Karpas-422 (cell line): Measurements from ENCODE around the gene SIX3. TPM values are rescaled to one million over a fixed set of nuclear protein-coding genes. Genes with fewer than 3 reads are reported as not detected.

Experiments used
- DNase-seq: peaks from one replicate; pipeline ENCODE4 v3.0.0-alpha.2; 2015
- H2AFZ ChIP-seq: fragments of 200-600 bp; sonication (generic); 2 replicates; pipeline ENCODE4 v1.6.1; 2014; ENCODE audit warnings: antibody characterized with exemption, low read length, mixed read lengths
- H3K27ac ChIP-seq: fragments of 200-600 bp; sonication (generic); 2 replicates; pipeline ENCODE4 v1.5.1; 2014; ENCODE audit warnings: mild to moderate bottlenecking, low read length, moderate library complexity
- H3K27me3 ChIP-seq: fragments of 200-600 bp; sonication (generic); 2 replicates; pipeline ENCODE4 v1.6.1; 2014; ENCODE audit warnings: low read length, mixed read lengths
- H3K36me3 ChIP-seq: fragments of 200-600 bp; sonication (generic); 2 replicates; pipeline ENCODE4 v1.6.1; 2014; ENCODE audit warnings: low read length, mixed read lengths; ENCODE audit not compliant: insufficient read depth
- H3K4me1 ChIP-seq: fragments of 200-600 bp; sonication (generic); 2 replicates; pipeline ENCODE4 v1.6.1; 2014; ENCODE audit warnings: mild to moderate bottlenecking, low read length, mixed read lengths
- H3K4me2 ChIP-seq: fragments of 200-600 bp; sonication (generic); 2 replicates; pipeline ENCODE4 v1.6.1; 2014; ENCODE audit warnings: low read length, low read depth, mild to moderate bottlenecking; ENCODE audit not compliant: poor library complexity, severe bottlenecking
- H3K4me3 ChIP-seq: fragments of 200-600 bp; sonication (generic); 2 replicates; pipeline ENCODE4 v1.5.1; 2014; ENCODE audit warnings: mild to moderate bottlenecking, antibody characterized with exemption, low read length, mixed read lengths
- H3K79me2 ChIP-seq: fragments of 200-600 bp; sonication (generic); 2 replicates; pipeline ENCODE4 v1.6.1; 2014; ENCODE audit warnings: mild to moderate bottlenecking, low read length, mixed read lengths
- H3K9ac ChIP-seq: fragments of 200-600 bp; sonication (generic); 2 replicates; pipeline ENCODE4 v1.6.0; 2014; ENCODE audit warnings: low read length
- H3K9me2 ChIP-seq: fragments of 200-600 bp; sonication (generic), shearing (Covaris generic); replicated peaks from 2 replicates; pipeline ENCODE4 v1.6.0; 2014; ENCODE audit warnings: mild to moderate bottlenecking, low read length, moderate library complexity; ENCODE audit not compliant: insufficient read depth
- H3K9me3 ChIP-seq: fragments of 300-700, 200-600 bp; sonication (generic); 2 replicates; pipeline ENCODE4 v1.6.1; 2014; ENCODE audit warnings: low read length, mixed read lengths
- H4K20me1 ChIP-seq: fragments of 200-600 bp; sonication (generic); 2 replicates; pipeline ENCODE4 v1.6.1; 2014; ENCODE audit warnings: mild to moderate bottlenecking, antibody characterized with exemption, low read length, low read depth; ENCODE audit not compliant: insufficient read depth
- total RNA-seq: library from RNA; depleted of rRNA; stranded (reverse); fragments of >200 nt; shearing (Covaris generic); gene quantifications from 2 replicates; pipeline ENCODE4 v1.2.3, GENCODE V29; 2014; ENCODE audit warnings: low replicate concordance

The SIX3 gene
- total RNA-seq, 1 experiment from 2014 or later, result not detected

GRCh38 chr2:44944102-44944951 lies 2.8 kb downstream of the SIX3 start:
- DNase-seq, result no peak
- Histone ChIP-seq H3K79me2 (no peaks in the 10 kb centered on the region), H4K20me1 (no peaks in the 10 kb centered on the region), H3K9me3 (no peaks in the 10 kb centered on the region), H3K4me1 (no peaks in the 10 kb centered on the region), H3K9me2 (no peaks in the 10 kb centered on the region), H3K36me3 (no peaks in the 10 kb centered on the region), H2AFZ (no peak overlapping the region), H3K27me3 (no peaks in the 10 kb centered on the region), H3K27ac (no peak overlapping the region), H3K9ac (no peak overlapping the region), H3K4me2 (no peak overlapping the region), H3K4me3 (no peak overlapping the region)

- H3K36me3 ChIP-seq, result no peaks in the 10 kb centered on the region
- H3K27ac ChIP-seq, result no peak overlapping the region
- no peaks in the 10 kb centered on the region for H3K9me3 ChIP-seq
- no peak for DNase-seq
- H3K9me2 ChIP-seq, result no peaks in the 10 kb centered on the region
- no peak overlapping the region for H2AFZ ChIP-seq
- H3K4me2 ChIP-seq, result no peak overlapping the region
- no peaks in the 10 kb centered on the region for H3K79me2 ChIP-seq
- no peak overlapping the region for H3K4me3 ChIP-seq
- no peak overlapping the region for H3K9ac ChIP-seq
- H3K4me1 ChIP-seq, result no peaks in the 10 kb centered on the region
- no peaks in the 10 kb centered on the region for H3K27me3 ChIP-seq
- no peaks in the 10 kb centered on the region for H4K20me1 ChIP-seq
Observed at GRCh38 chr2:44944952-44945612, 3.6 kb downstream of the SIX3 start.

- no peaks in the 10 kb centered on the region for H3K27me3 ChIP-seq
- no peaks in the 10 kb centered on the region for H3K9me3 ChIP-seq
- H3K36me3 ChIP-seq, result no peaks in the 10 kb centered on the region
- no peak overlapping the region for H3K9ac ChIP-seq
- no peaks in the 10 kb centered on the region for H3K79me2 ChIP-seq
- H4K20me1 ChIP-seq, result no peaks in the 10 kb centered on the region
- H3K4me2 ChIP-seq, result no peak overlapping the region
- H3K4me3 ChIP-seq, result no peak overlapping the region
- no peaks in the 10 kb centered on the region for H3K9me2 ChIP-seq
- H3K4me1 ChIP-seq, result no peaks in the 10 kb centered on the region
- no peak overlapping the region for H2AFZ ChIP-seq
- DNase-seq, result no peak
- no peak overlapping the region for H3K27ac ChIP-seq
Observed at GRCh38 chr2:44945676-44946371, 4.3 kb downstream of the SIX3 start.

GRCh38 chr2:44946372-44947027 lies 5.0 kb downstream of the SIX3 start:
- no peak overlapping the region for H3K4me2 ChIP-seq
- H3K27me3 ChIP-seq, result no peaks in the 10 kb centered on the region
- no peak for DNase-seq
- no peaks in the 10 kb centered on the region for H3K4me1 ChIP-seq
- H3K79me2 ChIP-seq, result no peaks in the 10 kb centered on the region
- no peak overlapping the region for H3K27ac ChIP-seq
- H3K9me2 ChIP-seq, result no peaks in the 10 kb centered on the region
- H3K9me3 ChIP-seq, result no peaks in the 10 kb centered on the region
- H3K4me3 ChIP-seq, result no peak overlapping the region
- no peak overlapping the region for H3K9ac ChIP-seq
- H2AFZ ChIP-seq, result no peak overlapping the region
- H4K20me1 ChIP-seq, result no peaks in the 10 kb centered on the region
- no peaks in the 10 kb centered on the region for H3K36me3 ChIP-seq

- H3K9ac ChIP-seq, result no peak overlapping the region
- H3K4me1 ChIP-seq, result no peaks in the 10 kb centered on the region
- no peaks in the 10 kb centered on the region for H3K9me2 ChIP-seq
- no peaks in the 10 kb centered on the region for H3K79me2 ChIP-seq
- no peaks in the 10 kb centered on the region for H3K36me3 ChIP-seq
- H3K9me3 ChIP-seq, result no peaks in the 10 kb centered on the region
- DNase-seq, result no peak
- no peak overlapping the region for H3K27ac ChIP-seq
- no peak overlapping the region for H3K4me2 ChIP-seq
- no peaks in the 10 kb centered on the region for H4K20me1 ChIP-seq
- H3K27me3 ChIP-seq, result no peaks in the 10 kb centered on the region
- H3K4me3 ChIP-seq, result no peak overlapping the region
- H2AFZ ChIP-seq, result no peak overlapping the region
Observed at GRCh38 chr2:44947028-44947375, 5.5 kb downstream of the SIX3 start.

GRCh38 chr2:44948565-44949328 lies 7.2 kb downstream of the SIX3 start:
- Histone ChIP-seq H3K27ac (no peak overlapping the region), H3K79me2 (no peaks in the 10 kb centered on the region), H3K4me3 (no peak overlapping the region), H3K9me2 (no peaks in the 10 kb centered on the region), H3K27me3 (no peaks in the 10 kb centered on the region), H2AFZ (no peak overlapping the region), H4K20me1 (no peaks in the 10 kb centered on the region), H3K4me2 (no peak overlapping the region), H3K36me3 (no peaks in the 10 kb centered on the region), H3K9me3 (no peaks in the 10 kb centered on the region), H3K4me1 (no peaks in the 10 kb centered on the region), H3K9ac (no peak overlapping the region)
- DNase-seq, result no peak

- H3K4me3 ChIP-seq, result no peak overlapping the region
- no peak for DNase-seq
- no peaks in the 10 kb centered on the region for H3K36me3 ChIP-seq
- no peak overlapping the region for H3K4me2 ChIP-seq
- no peak overlapping the region for H2AFZ ChIP-seq
- H3K9ac ChIP-seq, result no peak overlapping the region
- H3K79me2 ChIP-seq, result no peaks in the 10 kb centered on the region
- no peaks in the 10 kb centered on the region for H4K20me1 ChIP-seq
- no peak overlapping the region for H3K27ac ChIP-seq
- H3K4me1 ChIP-seq, result no peaks in the 10 kb centered on the region
- H3K9me3 ChIP-seq, result no peaks in the 10 kb centered on the region
- H3K27me3 ChIP-seq, result no peaks in the 10 kb centered on the region
- no peaks in the 10 kb centered on the region for H3K9me2 ChIP-seq
Observed at GRCh38 chr2:44949329-44950151, 8.0 kb downstream of the SIX3 start.
